ENCODE measurements around the gene MYL10. TPM values are rescaled to one million over a fixed set of nuclear protein-coding genes. Genes with fewer than 3 reads are reported as not detected.

The MYL10 gene
- total and polyA plus RNA-seq, 2 experiments from 2014 or later, result 0.23 to 1.2 TPM

- H3K4me2 ChIP-seq, result no peak overlapping the region
- H3K9me2 ChIP-seq (replicated peaks; ENCODE audit: insufficient read depth), result no peaks in the 10 kb centered on the region
- no peaks in the 10 kb centered on the region for H4K20me1 ChIP-seq (ENCODE audit: insufficient read depth, poor library complexity, severe bottlenecking)
- H2AFZ ChIP-seq, result no peak overlapping the region
- no peaks in the 10 kb centered on the region for H3K27me3 ChIP-seq
- TF ChIP-seq CTCF (IDR thresholded peaks at IDR 0.05; ENCODE audit: poor library complexity) (no peak), EZH2 (IDR thresholded peaks at IDR 0.05; ENCODE audit: borderline replicate concordance) (no peak), EZH2phosphoT487 (IDR thresholded peaks at IDR 0.05; ENCODE audit: low read depth, severe bottlenecking, unreplicated experiment) (no peak)
- no peak for DNase-seq (ENCODE audit: low spot score)
- H3K79me2 ChIP-seq, result no peaks in the 10 kb centered on the region
- H3K9me3 ChIP-seq (ENCODE audit: low read depth), result no peaks in the 10 kb centered on the region
- H3K36me3 ChIP-seq (replicated peaks; ENCODE audit: insufficient read depth, low read depth), result no peaks in the 10 kb centered on the region
- WGBS (ENCODE audit: low lambda C conversion rate, missing lambda C conversion rate), result 66% methylated on average over 9 of the region's 9 CpGs
- no peak overlapping the region for H3K4me3 ChIP-seq
- peak overlapping the region; percentile 87 for H3K27ac ChIP-seq
- peaks cover 34% of the 10 kb centered on the region for H3K4me1 ChIP-seq (ENCODE audit: insufficient read depth)
Measured at GRCh38 chr7:101588131-101588935, 40.8 kb downstream of the MYL10 start.

GRCh38 chr7:101586906-101587677 lies 42.0 kb downstream of the MYL10 start:
- Histone ChIP-seq H3K27me3 (no peaks in the 10 kb centered on the region), H4K20me1 (ENCODE audit: insufficient read depth, poor library complexity, severe bottlenecking) (no peaks in the 10 kb centered on the region), H3K79me2 (no peaks in the 10 kb centered on the region), H3K4me2 (no peak overlapping the region), H3K4me3 (no peak overlapping the region), H3K4me1 (ENCODE audit: insufficient read depth) (peaks cover 34% of the 10 kb centered on the region), H3K27ac (peak overlapping the region; percentile 87), H3K9me2 (replicated peaks; ENCODE audit: insufficient read depth) (no peaks in the 10 kb centered on the region), H3K36me3 (replicated peaks; ENCODE audit: insufficient read depth, low read depth) (no peaks in the 10 kb centered on the region), H2AFZ (no peak overlapping the region), H3K9me3 (ENCODE audit: low read depth) (no peaks in the 10 kb centered on the region)
- 79% methylated on average over 12 of the region's 12 CpGs for WGBS (ENCODE audit: low lambda C conversion rate, missing lambda C conversion rate)
- DNase-seq (ENCODE audit: low spot score), result no peak
- no peak for TF ChIP-seq EZH2phosphoT487 (IDR thresholded peaks at IDR 0.05; ENCODE audit: low read depth, severe bottlenecking, unreplicated experiment)
- no peak for TF ChIP-seq CTCF (IDR thresholded peaks at IDR 0.05; ENCODE audit: poor library complexity)
- no peak for TF ChIP-seq EZH2 (IDR thresholded peaks at IDR 0.05; ENCODE audit: borderline replicate concordance)

GRCh38 chr7:101586078-101586905 lies 42.8 kb downstream of the MYL10 start:
- TF ChIP-seq EZH2 (IDR thresholded peaks at IDR 0.05; ENCODE audit: borderline replicate concordance) (no peak), EZH2phosphoT487 (IDR thresholded peaks at IDR 0.05; ENCODE audit: low read depth, severe bottlenecking, unreplicated experiment) (no peak), CTCF (IDR thresholded peaks at IDR 0.05; ENCODE audit: poor library complexity) (no peak)
- H3K4me2 ChIP-seq, result no peak overlapping the region
- no peak overlapping the region for H2AFZ ChIP-seq
- no peaks in the 10 kb centered on the region for H3K79me2 ChIP-seq
- H3K9me3 ChIP-seq (ENCODE audit: low read depth), result no peaks in the 10 kb centered on the region
- H3K9me2 ChIP-seq (replicated peaks; ENCODE audit: insufficient read depth), result no peaks in the 10 kb centered on the region
- H3K27ac ChIP-seq, result peak overlapping the region; percentile 94
- WGBS (ENCODE audit: low lambda C conversion rate, missing lambda C conversion rate), result 49% methylated on average over 18 of the region's 18 CpGs
- no peak overlapping the region for H3K4me3 ChIP-seq
- H4K20me1 ChIP-seq (ENCODE audit: insufficient read depth, poor library complexity, severe bottlenecking), result no peaks in the 10 kb centered on the region
- no peaks in the 10 kb centered on the region for H3K36me3 ChIP-seq (replicated peaks; ENCODE audit: insufficient read depth, low read depth)
- H3K4me1 ChIP-seq (ENCODE audit: insufficient read depth), result peaks cover 34% of the 10 kb centered on the region
- peak; percentile 80 for DNase-seq (ENCODE audit: low spot score)
- H3K27me3 ChIP-seq, result no peaks in the 10 kb centered on the region
